GM19193 (cell line): Measurements from ENCODE around the gene NPR2.
A peak's percentile ranks its signal among the peaks of the same experiment; 100 is the strongest.

Experiments used
- POLR2A ChIP-seq: IDR thresholded peaks from 4 replicates; pipeline ENCODE4 v1.6.1; 2011; ENCODE audit not compliant: insufficient read depth, insufficient read length; ENCODE audit errors: extremely low read depth

Gene NPR2

GRCh38 chr9:35791297-35791921 lies at the start of gene NPR2:
Gene NPR2, plus strand, starts transcription at chr9:35791591. Its CDS starts 818 bp downstream, at chr9:35792409.
- TF ChIP-seq POLR2A = no peak

GRCh38 chr9:35741740-35742139 lies 49.7 kb upstream of the NPR2 start:
- TF ChIP-seq POLR2A = no peak

GRCh38 chr9:35743452-35743851 lies 47.9 kb upstream of the NPR2 start:
- no peak for TF ChIP-seq POLR2A

GRCh38 chr9:35743880-35744518 lies 47.4 kb upstream of the NPR2 start:
- no peak for TF ChIP-seq POLR2A

GRCh38 chr9:35745569-35745968 lies 45.8 kb upstream of the NPR2 start:
- TF ChIP-seq POLR2A = no peak

GRCh38 chr9:35746583-35746982 lies 44.8 kb upstream of the NPR2 start:
- no peak for TF ChIP-seq POLR2A

- TF ChIP-seq POLR2A = no peak
These were observed 43.0 kb upstream of the NPR2 start for GRCh38 chr9:35748242-35748857.

- TF ChIP-seq POLR2A = peak; percentile 82
These were observed 42.4 kb upstream of the NPR2 start, which contains the start of the genes GBA2 and RGP1 for GRCh38 chr9:35748858-35749514. Gene GBA2, minus strand, starts transcription at chr9:35749228. Its CDS starts 524 bp downstream, at chr9:35748704. Gene RGP1, plus strand, starts transcription at chr9:35749287. Its CDS starts 469 bp downstream, at chr9:35749756.

- no peak for TF ChIP-seq POLR2A
These were observed 41.7 kb upstream of the NPR2 start for GRCh38 chr9:35749515-35750255.

- no peak for TF ChIP-seq POLR2A
These were observed 41.2 kb upstream of the NPR2 start for GRCh38 chr9:35750256-35750531.

- no peak for TF ChIP-seq POLR2A
These were observed 37.9 kb upstream of the NPR2 start for GRCh38 chr9:35753466-35753865.

GRCh38 chr9:35754264-35754663 lies 37.1 kb upstream of the NPR2 start, which contains the start of gene MSMP:
Gene MSMP, minus strand, starts transcription at chr9:35754276. Its CDS starts 147 bp downstream, at chr9:35754129.
- no peak for TF ChIP-seq POLR2A

GRCh38 chr9:35755071-35755470 lies 36.3 kb upstream of the NPR2 start:
- no peak for TF ChIP-seq POLR2A

- peak; percentile 29 for TF ChIP-seq POLR2A
These were observed 34.8 kb upstream of the NPR2 start for GRCh38 chr9:35756275-35757225.

GRCh38 chr9:35757226-35757891 lies 34.0 kb upstream of the NPR2 start:
- TF ChIP-seq POLR2A = peak; percentile 61
